Measurements from ENCODE around the gene SDHB.

SDHB gene

DNA sequence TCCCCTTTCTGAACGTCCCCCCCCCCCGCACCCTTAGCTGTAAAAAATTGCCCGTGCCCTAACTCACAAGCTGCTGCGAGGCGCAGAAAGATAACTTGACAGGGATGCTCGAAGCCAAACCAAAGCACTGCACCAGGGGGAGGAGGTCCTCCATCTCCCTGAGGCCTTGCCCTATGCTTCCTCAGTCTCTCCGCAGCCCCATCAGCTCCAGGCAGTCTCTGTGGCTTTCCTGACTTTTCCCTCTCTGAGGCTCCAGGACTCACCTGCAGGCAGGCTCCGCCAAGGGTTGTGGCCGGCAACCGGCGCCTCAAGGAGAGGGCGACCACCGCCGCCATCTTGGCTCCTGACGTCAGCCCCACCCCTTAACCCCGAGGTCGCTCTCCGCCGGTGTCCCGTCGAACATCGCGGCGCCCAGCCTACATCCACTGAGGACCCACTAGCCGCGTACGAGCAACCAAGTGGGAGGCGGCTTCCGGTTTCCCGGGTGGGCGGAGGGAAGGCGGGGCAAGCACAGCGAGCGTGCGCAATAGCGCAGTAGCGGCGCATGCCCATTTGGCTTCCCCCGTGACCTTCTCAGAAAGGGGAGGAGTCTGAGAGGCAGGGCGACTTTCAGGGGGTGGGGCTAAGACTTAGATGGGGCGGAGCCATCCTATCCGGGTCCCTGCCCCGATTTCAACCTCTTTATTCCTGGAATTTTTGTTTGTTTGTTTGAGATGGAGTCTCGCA is at the start of gene SDHB:
TSS of gene SDHB (minus strand) at position 348 of the 726 bp plus-strand sequence. CDS start at position 335, 13 bp downstream.
- peak; percentile 95 for DNase-seq (ENCODE audit: low spot score)

DNA sequence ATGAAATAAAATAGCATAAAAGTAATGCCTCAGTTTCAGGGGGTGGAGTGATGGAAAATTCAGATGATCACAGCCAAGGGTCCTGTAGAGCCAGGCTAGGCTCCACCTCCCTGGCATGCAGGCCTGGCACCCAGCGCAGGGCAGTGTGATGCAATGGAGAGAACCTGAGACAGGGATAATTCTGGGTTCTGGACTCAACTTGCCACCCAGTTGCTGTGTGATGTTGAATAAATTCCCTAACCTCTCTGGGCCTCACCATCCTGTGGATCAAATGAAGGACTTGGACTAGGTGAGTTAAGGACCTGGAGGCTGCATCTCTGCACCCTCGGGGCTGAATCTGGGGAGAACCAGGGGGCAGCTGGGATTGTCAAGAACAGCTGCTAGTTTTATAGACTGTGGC is 48.4 kb upstream of the SDHB start:
- no peak for DNase-seq (ENCODE audit: low spot score)

- DNase-seq (ENCODE audit: low spot score) = no peak
Observed at GRCh38 chr1:17101261-17101660, 47.4 kb upstream of the SDHB start.

DNA sequence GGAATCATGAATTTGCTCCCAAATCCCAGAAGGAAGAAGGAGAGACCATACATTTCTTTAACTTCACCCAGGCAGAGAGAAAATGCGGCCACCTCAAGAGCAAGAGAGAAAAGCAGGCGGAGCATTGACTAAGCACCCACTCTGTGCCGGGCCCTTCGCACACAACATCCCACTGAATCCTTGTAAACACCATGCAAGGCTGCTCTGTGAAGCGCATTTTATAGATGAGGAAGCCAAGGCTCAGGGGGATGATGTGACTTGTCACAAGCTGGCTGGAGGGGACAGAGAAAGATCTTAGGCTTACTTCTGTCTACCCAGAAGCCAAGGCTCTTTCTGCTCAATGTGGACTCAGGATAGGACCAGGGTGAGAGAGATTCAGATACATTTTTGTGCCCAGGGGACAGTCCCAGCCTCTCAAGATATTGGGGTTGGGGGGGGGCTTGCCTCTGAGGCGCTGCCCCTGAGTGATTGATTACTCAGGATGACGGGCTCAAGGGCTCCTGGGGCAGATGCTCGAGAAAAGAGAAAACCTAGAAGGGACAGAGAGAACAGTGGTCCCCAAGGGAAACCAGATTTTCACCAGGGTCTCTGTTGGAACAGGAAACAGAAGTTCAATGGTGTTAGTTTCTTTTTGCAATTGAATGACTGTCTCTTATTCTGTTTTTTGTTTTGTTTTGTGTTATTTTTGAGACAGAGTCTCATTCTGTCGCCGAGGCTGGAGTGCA is 45.9 kb upstream of the SDHB start:
- no peak for DNase-seq (ENCODE audit: low spot score)

- DNase-seq (ENCODE audit: low spot score) = no peak
Observed at GRCh38 chr1:17098446-17099317, 44.9 kb upstream of the SDHB start.

GRCh38 chr1:17097787-17098186 is 44.0 kb upstream of the SDHB start:
- DNase-seq (ENCODE audit: low spot score) = no peak

DNA sequence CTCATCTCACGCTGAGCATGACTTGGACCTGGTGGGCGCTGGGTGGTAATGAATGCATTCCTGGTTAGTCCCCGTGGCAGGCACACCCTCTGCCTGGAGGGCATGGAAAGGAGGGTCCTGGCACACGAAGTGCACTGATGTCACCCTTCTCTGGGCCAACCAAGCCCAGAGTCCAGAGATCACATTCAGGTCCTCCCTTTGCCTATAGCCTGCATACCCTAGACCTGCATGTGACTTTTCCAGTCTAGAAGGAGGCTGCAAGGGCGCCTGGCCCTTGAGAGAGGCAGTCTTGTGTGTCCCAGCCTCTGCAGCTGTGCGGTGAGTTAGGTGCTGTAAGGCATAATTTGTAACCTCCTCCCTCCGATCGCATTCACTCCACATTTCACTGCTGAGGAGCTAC is 43.3 kb upstream of the SDHB start:
- no peak for DNase-seq (ENCODE audit: low spot score)

- DNase-seq (ENCODE audit: low spot score) = no peak
Observed at GRCh38 chr1:17096584-17096983, 42.8 kb upstream of the SDHB start.

GRCh38 chr1:17095141-17095540 is 41.3 kb upstream of the SDHB start:
- no peak for DNase-seq (ENCODE audit: low spot score)

GRCh38 chr1:17094664-17095063 is 40.8 kb upstream of the SDHB start:
- DNase-seq (ENCODE audit: low spot score) = no peak

GRCh38 chr1:17093822-17094393 is 40.1 kb upstream of the SDHB start:
- DNase-seq (ENCODE audit: low spot score) = no peak

DNA sequence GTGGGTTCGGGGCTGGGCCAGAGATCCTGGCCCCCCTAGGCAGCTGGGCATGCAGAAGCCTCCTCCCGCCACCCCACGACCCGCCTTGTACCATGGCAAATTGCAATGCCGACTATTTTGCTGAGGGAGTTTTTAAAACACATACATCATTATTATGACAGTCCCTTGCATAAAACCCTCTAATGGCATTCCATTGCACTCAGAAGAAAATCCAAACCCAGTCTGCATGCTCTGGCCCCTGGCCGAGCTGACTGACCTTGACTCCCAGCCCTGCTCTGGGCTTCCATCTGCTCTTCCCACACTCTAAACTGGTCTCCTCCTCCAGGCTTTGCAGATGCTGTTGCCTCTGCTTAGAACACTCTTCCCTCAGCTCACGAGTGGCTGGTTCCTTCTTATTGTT is 37.4 kb upstream of the SDHB start:
- DNase-seq (ENCODE audit: low spot score) = no peak

DNA sequence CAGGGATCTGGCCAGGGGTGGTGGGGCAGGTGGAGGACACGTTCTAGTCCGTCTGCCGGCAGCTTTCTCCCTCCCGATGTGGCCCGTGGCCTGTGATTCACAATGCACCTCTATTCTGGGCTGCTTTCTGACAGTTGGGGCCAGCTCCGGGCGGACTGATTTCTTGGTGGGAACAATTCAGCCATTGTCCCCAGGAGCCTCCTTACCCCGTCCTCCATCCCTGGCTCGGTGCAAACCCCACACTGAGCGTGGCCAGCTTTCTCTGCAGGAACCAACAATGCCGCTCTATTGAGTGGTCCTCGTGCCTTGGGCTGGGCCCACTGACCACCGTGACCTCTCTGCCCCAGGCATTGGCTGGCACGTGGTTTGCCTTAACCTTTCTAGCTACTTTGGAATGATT is 35.7 kb upstream of the SDHB start:
- no peak for DNase-seq (ENCODE audit: low spot score)

DNA sequence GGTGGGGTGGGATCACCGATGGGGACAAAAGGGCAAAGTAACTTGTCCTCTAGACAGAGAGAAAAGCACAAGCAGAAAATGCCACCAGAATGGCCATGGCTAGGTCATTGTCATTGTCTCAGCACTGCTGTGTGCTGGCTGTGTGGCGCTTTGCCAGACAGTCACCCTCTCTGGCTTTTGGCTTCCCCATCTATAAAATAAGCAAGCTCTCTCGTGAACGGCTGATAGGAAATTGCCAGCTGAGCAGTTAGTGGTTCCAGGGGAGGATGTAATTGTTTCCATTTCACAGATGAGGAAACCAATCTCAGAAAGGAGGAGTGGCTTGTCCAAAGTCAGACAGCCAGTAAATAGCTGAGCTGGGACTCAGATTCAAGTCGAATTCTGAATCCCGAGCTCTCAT is 32.9 kb upstream of the SDHB start:
- DNase-seq (ENCODE audit: low spot score) = no peak

DNA sequence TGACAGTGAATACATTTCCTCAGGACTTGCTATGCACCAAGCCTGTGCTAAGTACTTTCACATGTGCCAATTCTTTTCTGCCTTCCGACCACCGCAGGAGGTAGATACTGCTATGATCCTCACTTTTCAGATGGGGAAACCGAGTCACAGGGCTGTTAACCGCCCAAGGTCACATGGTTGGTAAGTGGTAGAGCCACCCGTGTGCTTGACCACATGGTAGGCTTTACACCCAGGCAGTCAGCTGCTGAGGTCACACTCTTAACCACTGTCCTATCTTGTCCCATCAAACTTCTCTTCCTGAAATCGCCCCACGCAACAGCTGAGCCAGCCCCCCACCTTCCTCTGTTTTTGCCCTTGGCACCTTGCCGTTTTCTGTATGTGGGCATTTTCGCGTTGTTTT is 31.0 kb upstream of the SDHB start:
- DNase-seq (ENCODE audit: low spot score) = no peak

DNA sequence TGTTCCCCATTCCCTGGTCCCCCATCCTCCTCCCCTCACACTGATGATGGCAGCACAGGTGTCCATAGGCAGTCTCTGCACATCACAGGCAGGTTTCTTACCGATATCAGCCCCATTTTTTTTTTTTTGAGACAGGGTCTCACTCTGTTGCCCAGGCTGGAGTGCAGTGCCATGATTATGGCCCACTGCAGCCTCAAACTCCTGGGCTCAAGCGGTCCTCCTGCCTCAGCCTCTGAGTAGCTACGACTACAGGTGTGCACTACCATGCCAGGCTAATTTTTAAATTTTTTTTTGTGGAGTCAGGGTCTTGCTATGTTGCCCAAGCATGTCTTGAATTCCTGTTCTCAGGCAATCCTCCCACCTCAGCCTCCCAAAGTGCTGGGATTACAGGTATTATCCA is 28.9 kb upstream of the SDHB start:
- no peak for DNase-seq (ENCODE audit: low spot score)

DNA sequence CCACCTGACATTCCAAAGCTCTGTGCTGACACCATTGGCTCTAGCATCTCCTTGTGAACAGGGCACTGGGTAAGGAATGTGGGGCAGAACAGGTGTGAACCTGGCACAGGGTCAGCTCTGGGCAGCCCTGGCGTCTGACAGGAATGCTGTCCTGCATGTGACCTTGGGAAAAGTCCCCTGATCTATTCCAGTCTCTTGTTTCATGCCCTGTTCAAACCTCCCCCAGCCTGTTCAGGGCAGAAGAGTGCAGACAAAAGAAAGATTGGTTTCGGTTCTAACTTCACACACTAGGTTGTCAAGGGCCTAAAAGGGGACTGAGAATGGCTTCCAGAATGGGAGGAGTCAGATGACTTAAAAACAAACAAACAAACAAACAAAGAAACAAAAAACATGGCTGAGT is 27.6 kb upstream of the SDHB start:
- no peak for DNase-seq (ENCODE audit: low spot score)

GRCh38 chr1:17080880-17081279 is 27.0 kb upstream of the SDHB start:
- no peak for DNase-seq (ENCODE audit: low spot score)

GRCh38 chr1:17080085-17080759 is 26.4 kb upstream of the SDHB start:
- DNase-seq (ENCODE audit: low spot score) = no peak

DNA sequence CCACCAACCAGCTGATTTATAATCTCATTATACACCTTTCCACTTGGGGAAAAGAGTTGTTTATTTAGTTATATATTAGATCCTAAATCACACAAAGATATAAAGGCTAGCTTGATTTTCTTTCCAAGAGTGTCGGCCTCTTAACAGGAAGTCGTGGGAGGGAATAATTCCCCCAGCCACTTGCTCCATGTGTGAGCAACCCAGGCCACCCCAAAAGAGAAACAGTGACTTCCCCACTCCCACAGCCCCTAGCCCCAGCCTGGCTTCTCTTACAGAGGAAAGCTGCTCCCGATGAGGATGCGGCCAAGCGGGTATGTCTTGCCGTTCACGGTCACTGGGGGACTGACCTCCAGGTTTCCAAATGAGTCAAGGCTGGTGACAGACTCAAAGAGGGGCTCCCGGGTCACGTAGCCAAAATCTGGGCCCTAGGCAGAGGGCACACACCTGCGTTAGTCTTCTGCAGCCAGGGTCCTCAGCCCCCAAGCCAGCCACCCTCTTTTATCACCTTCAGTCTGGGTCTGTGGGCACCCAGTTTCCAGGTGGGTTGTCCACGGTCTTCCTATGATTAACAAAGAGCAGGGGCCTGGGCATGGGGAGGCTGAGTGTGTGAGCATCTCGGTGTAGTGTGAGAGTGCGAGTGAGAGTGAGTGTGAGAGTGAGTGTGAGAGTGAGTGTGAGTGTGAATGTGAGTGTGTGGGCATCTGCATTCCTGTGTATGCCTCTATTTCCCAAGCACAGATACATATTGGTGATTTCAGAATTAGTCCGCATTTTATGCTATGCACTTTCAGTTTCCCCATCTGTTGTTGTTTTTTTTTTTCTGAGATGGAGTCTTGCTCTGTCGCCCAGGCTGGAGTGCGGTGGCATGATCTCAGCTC is 25.4 kb upstream of the SDHB start:
- DNase-seq (ENCODE audit: low spot score) = no peak
